Testis (tissue), 3 donors: Measurements from ENCODE around the gene CAPN12. TPM values are rescaled to one million over a fixed set of nuclear protein-coding genes. Genes with fewer than 3 reads are reported as not detected.
A peak's percentile ranks its signal among the peaks of the same experiment; 100 is the strongest.

Source experiments
- DNase-seq: peaks from one replicate; pipeline ENCODE4 v3.0.0-alpha.2; 2019
- H3K27ac ChIP-seq, 2 donors: fragments of 200-600 bp; sonication (generic); one replicate each; pipeline ENCODE4 v1.5.1; 2019
- H3K27me3 ChIP-seq: fragments of 200-600 bp; sonication (generic); one replicate; pipeline ENCODE4 v1.5.1; 2019
- H3K36me3 ChIP-seq: fragments of 200-600 bp; sonication (generic); one replicate; pipeline ENCODE4 v1.5.1; 2017; ENCODE audit warnings: low read depth; ENCODE audit errors: missing control alignments
- H3K4me1 ChIP-seq: fragments of 200-600 bp; sonication (generic); one replicate; pipeline ENCODE4 v1.5.1; 2019
- H3K4me3 ChIP-seq, 2 donors: fragments of 200-600 bp; sonication (generic); one replicate each; pipeline ENCODE4 v1.5.1; 2017 to 2019
- H3K9me3 ChIP-seq: fragments of 200-600 bp; sonication (generic); one replicate; pipeline ENCODE4 v1.5.1; 2017
- CTCF ChIP-seq, 3 experiments: fragments of 450-650 bp in 2 of 3; fragments of 200-600 bp in 1 of 3; sonication (generic) in 1 of 3; IDR thresholded peaks; one replicate each; pipeline ENCODE4 v1.5.1; 2016 to 2019; ENCODE audit warnings: antibody characterized with exemption in 3 of 3, mild to moderate bottlenecking in 2 of 3, moderate library complexity in 1 of 3
- POLR2A ChIP-seq: fragments of 450-650 bp; IDR thresholded peaks from one replicate; pipeline ENCODE4 v1.6.1; 2017; ENCODE audit warnings: antibody characterized with exemption, mild to moderate bottlenecking, moderate library complexity
- WGBS, 2 donors: methylation state at CpG; one replicate each; pipeline ENCODE4 v1.1.5; 2018; 5-methylcytosine and 5-hydroxymethylcytosine counted together
- intact Hi-C: fragments of 100-400 bp; cut with DNase I; formaldehyde crosslinking; loops from one replicate; pipeline ENCODE4 v1.15.1; 2023; ENCODE audit warnings: low total_unique reads
- polyA plus RNA-seq: library from polyadenylated mRNA; stranded (reverse); fragments of 350-450 nt; fragmentation: Illumina TruSeq; extraction: RNeasy Lipid Tissue Mini Kit (QIAGEN cat#74804); gene quantifications from one replicate; pipeline ENCODE4 v1.2.3, GENCODE V29; 2014; ENCODE audit warnings: low read depth, low replicate concordance; ENCODE audit not compliant: insufficient read depth
- total RNA-seq, 2 donors: library from RNA; depleted of rRNA; stranded (reverse); fragments of >200 nt; gene quantifications; one replicate each; pipeline ENCODE4 v1.2.3, GENCODE V29; 2016

The CAPN12 gene
- total and polyA plus RNA-seq, 3 donors from 2014 or later: 3.6 to 5.5 (median 4.6) TPM

GRCh38 chr19:38719761-38720558, 24.3 kb downstream of the CAPN12 start:
- WGBS, 2 donors: 69 to 77% methylated on average over 17 to 24 of the region's 24 CpGs
- TF ChIP-seq POLR2A (no peak), CTCF (IDR thresholded peaks at IDR 0.05) (no peak)
- H3K27ac ChIP-seq: peak overlapping the region; percentile 44
- no peak overlapping the region for H3K4me3 ChIP-seq
- peaks cover 38% of the 10 kb centered on the region for H3K4me1 ChIP-seq
- no peak for DNase-seq
- intact Hi-C loops: loop anchor here (10.0 kb wide), 1 partner anchor 65 kb away; no protein-coding TSS in a partner anchor
- H3K27me3 ChIP-seq: no peaks in the 10 kb centered on the region
- H3K36me3 ChIP-seq: no peaks in the 10 kb centered on the region
- H3K9me3 ChIP-seq: no peaks in the 10 kb centered on the region

- Histone ChIP-seq H3K27ac (peak overlapping the region; percentile 44), H3K27me3 (no peaks in the 10 kb centered on the region), H3K4me3 (no peak overlapping the region), H3K9me3 (no peaks in the 10 kb centered on the region), H3K36me3 (no peaks in the 10 kb centered on the region), H3K4me1 (peaks cover 38% of the 10 kb centered on the region)
- no peak for DNase-seq
- peak in 1 of 3 experiments; percentile 7 for TF ChIP-seq CTCF (IDR thresholded peaks at IDR 0.05)
- TF ChIP-seq POLR2A: no peak
- 63 to 75% methylated on average over 24 of the region's 24 CpGs for WGBS, 2 donors
- intact Hi-C loops: no loop called here
Measured at GRCh38 chr19:38718747-38719543, 25.3 kb downstream of the CAPN12 start.

DNA sequence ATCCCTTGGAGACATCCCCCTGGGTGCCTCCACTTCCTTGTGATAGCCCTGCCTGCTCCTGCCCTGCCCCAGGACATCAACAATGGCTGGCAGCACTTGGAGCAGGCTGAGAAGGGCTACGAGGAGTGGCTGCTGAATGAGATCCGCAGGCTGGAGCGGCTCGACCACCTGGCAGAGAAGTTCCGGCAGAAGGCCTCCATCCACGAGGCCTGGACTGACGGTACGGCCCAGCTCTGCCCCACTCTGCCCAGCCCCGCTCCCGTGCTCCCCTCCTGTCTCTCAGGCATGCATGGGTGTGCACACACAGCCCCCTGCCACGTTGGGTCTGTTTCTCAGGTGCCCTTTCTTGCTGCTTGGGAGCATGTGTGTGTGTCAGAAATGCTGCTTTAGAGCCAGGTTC, 26.4 kb downstream of the CAPN12 start:
- Histone ChIP-seq H3K27me3 (no peaks in the 10 kb centered on the region), H3K27ac (no peak overlapping the region), H3K9me3 (no peaks in the 10 kb centered on the region), H3K36me3 (no peaks in the 10 kb centered on the region), H3K4me1 (peaks cover 42% of the 10 kb centered on the region), H3K4me3 (no peak overlapping the region)
- 82 to 86% methylated on average over 3 to 11 of the region's 11 CpGs for WGBS, 2 donors
- DNase-seq: no peak
- intact Hi-C loops: no loop called here
- no peak for TF ChIP-seq CTCF (IDR thresholded peaks at IDR 0.05)
- TF ChIP-seq POLR2A: no peak

DNA sequence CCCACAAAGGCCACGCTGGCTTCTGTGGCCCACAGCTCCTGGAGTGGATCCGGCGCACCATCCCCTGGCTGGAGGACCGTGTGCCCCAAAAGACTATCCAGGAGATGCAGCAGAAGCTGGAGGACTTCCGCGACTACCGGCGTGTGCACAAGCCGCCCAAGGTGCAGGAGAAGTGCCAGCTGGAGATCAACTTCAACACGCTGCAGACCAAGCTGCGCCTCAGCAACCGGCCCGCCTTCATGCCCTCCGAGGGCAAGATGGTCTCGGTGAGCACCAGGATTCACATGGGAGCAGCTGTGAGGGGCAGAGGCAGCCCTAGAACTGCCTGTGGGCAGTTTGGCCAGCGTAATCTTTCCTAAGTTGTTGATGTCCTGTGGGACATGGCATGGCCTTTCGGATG, 27.2 kb downstream of the CAPN12 start:
- DNase-seq: no peak
- H3K9me3 ChIP-seq: no peaks in the 10 kb centered on the region
- H3K4me3 ChIP-seq: no peak overlapping the region
- H3K27me3 ChIP-seq: no peaks in the 10 kb centered on the region
- H3K4me1 ChIP-seq: peaks cover 43% of the 10 kb centered on the region
- intact Hi-C loops: no loop called here
- H3K27ac ChIP-seq: no peak overlapping the region
- 93 to 100% methylated on average over 2 to 17 of the region's 17 CpGs for WGBS, 2 donors
- H3K36me3 ChIP-seq: no peaks in the 10 kb centered on the region
- no peak for TF ChIP-seq POLR2A
- no peak for TF ChIP-seq CTCF (IDR thresholded peaks at IDR 0.05)
